ENCODE data around the gene RHOU. TPM values are rescaled to one million over a fixed set of nuclear protein-coding genes. Genes with fewer than 3 reads are reported as not detected.
A peak's percentile ranks its signal among the peaks of the same experiment; 100 is the strongest.

The RHOU gene
- total and polyA plus RNA-seq, 2 of the 13 experiments (the other 11 are each of a cell fraction or from before 2014, with no cell fraction given): 11.9 to 18.5 TPM

DNA sequence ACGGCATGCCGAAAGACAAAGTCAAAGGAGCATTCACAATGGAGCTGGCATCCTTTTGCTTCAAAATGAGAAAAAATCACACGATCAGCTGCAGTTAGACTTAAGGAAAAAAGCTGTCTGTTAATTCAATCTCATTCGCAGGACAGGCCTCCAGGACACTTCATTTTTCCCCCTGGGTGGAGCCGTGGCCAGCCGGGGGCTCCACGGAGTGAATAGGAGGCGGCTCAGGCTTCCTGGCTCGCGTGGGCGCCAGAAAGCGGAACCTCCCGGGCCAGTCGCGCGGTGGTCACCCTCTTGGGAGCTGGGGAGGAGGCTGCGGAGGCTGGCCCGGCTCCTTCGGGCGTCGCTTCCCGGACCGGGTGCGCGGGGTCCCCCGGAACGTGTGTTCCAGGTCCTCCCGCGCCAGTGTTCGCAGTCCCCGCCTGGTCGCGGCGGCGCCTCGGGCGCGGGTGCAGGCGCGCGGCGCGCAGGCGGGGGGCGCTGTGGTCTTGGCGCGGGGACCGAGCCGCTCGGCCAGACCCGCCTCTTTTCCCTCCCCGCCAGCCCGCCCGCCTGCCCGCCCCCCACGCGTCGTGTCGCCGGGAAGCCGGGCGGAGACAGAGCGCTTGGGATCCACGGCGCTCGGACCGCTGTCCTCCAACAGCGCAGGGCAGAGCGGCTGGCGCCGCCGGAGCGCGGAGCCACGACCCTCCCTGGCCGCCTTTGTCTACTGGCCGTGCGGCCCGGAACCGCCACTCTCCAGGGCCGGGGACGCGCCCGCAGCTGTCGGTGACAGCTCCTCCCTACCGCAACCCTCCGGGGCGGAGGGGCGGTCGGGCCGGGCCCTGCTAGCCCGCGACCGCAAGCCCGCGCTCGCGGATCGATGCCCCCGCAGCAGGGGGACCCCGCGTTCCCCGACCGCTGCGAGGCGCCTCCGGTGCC is at the start of gene RHOU (continued):
- peak; percentile 83 for TF ChIP-seq ZNF263 (CRISPR knock-in tag; IDR thresholded peaks at IDR 0.05)
- TF ChIP-seq, protein P1, sequence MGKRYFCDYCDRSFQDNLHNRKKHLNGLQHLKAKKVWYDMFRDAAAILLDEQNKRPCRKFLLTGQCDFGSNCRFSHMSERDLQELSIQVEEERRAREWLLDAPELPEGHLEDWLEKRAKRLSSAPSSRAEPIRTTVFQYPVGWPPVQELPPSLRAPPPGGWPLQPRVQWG (CRISPR knock-in tag; IDR thresholded peaks at IDR 0.05; ENCODE audit: borderline replicate concordance, low read depth): no peak
- TF ChIP-seq PCBP2 (optimal IDR thresholded peaks at IDR 0.05; ENCODE audit: low read depth, low read length, poor library complexity, severe bottlenecking): no peak
- TF ChIP-seq, protein P2, sequence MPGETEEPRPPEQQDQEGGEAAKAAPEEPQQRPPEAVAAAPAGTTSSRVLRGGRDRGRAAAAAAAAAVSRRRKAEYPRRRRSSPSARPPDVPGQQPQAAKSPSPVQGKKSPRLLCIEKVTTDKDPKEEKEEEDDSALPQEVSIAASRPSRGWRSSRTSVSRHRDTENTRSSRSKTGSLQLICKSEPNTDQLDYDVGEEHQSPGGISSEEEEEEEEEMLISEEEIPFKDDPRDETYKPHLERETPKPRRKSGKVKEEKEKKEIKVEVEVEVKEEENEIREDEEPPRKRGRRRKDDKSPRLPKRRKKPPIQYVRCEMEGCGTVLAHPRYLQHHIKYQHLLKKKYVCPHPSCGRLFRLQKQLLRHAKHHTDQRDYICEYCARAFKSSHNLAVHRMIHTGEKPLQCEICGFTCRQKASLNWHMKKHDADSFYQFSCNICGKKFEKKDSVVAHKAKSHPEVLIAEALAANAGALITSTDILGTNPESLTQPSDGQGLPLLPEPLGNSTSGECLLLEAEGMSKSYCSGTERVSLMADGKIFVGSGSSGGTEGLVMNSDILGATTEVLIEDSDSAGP (CRISPR knock-in tag; IDR thresholded peaks at IDR 0.05; ENCODE audit: borderline replicate concordance): peak; percentile 38
- TF ChIP-seq ZNF546 (CRISPR knock-in tag; conservative IDR thresholded peaks at IDR 0.05): 0 out of 2 replicates have a peak, but pooled peaks have one; percentile 39
- TF ChIP-seq MTA1 (CRISPR knock-in tag; IDR thresholded peaks at IDR 0.05; ENCODE audit: borderline replicate concordance): peak; percentile 80; the same call in 1 of the 2 replicates
- TF ChIP-seq ZNF382 (CRISPR knock-in tag; IDR thresholded peaks at IDR 0.05; ENCODE audit: borderline replicate concordance): no peak
- TF ChIP-seq ZBTB1 (CRISPR knock-in tag; IDR thresholded peaks at IDR 0.05; ENCODE audit: borderline replicate concordance): peak; percentile 22; the same call in 1 of the 2 replicates
- TF ChIP-seq NPAS2 (CRISPR knock-in tag; IDR thresholded peaks at IDR 0.05; ENCODE audit: borderline replicate concordance): no peak
- TF ChIP-seq ZNF883 (CRISPR knock-in tag; IDR thresholded peaks at IDR 0.05; ENCODE audit: not compliant biosample characterization): no peak
- TF ChIP-seq, protein P3, sequence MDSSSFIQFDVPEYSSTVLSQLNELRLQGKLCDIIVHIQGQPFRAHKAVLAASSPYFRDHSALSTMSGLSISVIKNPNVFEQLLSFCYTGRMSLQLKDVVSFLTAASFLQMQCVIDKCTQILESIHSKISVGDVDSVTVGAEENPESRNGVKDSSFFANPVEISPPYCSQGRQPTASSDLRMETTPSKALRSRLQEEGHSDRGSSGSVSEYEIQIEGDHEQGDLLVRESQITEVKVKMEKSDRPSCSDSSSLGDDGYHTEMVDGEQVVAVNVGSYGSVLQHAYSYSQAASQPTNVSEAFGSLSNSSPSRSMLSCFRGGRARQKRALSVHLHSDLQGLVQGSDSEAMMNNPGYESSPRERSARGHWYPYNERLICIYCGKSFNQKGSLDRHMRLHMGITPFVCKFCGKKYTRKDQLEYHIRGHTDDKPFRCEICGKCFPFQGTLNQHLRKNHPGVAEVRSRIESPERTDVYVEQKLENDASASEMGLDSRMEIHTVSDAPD (CRISPR knock-in tag; IDR thresholded peaks at IDR 0.05): no peak
- TF ChIP-seq ZNF674 (CRISPR knock-in tag; IDR thresholded peaks at IDR 0.05; ENCODE audit: low read depth): 0 out of 2 replicates have a peak, but pooled peaks have one; percentile 80
- TF ChIP-seq ZNF609 (CRISPR knock-in tag; IDR thresholded peaks at IDR 0.05; ENCODE audit: borderline replicate concordance): no peak
- no peak for TF ChIP-seq HIC2 (CRISPR knock-in tag; IDR thresholded peaks at IDR 0.05; ENCODE audit: low read depth)
- no peak for TF ChIP-seq ZKSCAN8 (CRISPR knock-in tag; IDR thresholded peaks at IDR 0.05; ENCODE audit: borderline replicate concordance)

Data from HepG2 (cell line).